Stimulated activated effector memory CD8-positive, alpha-beta T cell treated with anti-CD3 and anti-CD28 coated beads, Interleukin-12 subunit alpha, Interleukin-12 subunit beta, amount 100 ng/mL, for 72 hours (primary cell): ENCODE results near the gene MRPL47.
A peak's percentile ranks its signal among the peaks of the same experiment; 100 is the strongest.

ENCODE experiments used
- ATAC-seq: fragments of 150-1000 bp; cut with Tn5 transposase; 2 replicates; pipeline ENCODE4 v1.10.0; 2021
- DNase-seq, 2 donors: peaks; one replicate each; pipeline ENCODE4 v3.0.0; 2021 to 2022; ENCODE audit warnings: low spot score in 2 of 2
- H3K27ac Mint-ChIP-seq: one replicate; pipeline ENCODE4 v1.8.0; 2022; ENCODE audit warnings: mild to moderate bottlenecking, mixed read lengths
- H3K36me3 Mint-ChIP-seq: one replicate; pipeline ENCODE4 v1.8.0; 2022; ENCODE audit warnings: mild to moderate bottlenecking, mixed read lengths
- H3K4me1 Mint-ChIP-seq: one replicate; pipeline ENCODE4 v1.8.0; 2022; ENCODE audit warnings: mixed read lengths
- H3K4me3 Mint-ChIP-seq: one replicate; pipeline ENCODE4 v1.8.0; 2022; ENCODE audit warnings: mild to moderate bottlenecking, mixed read lengths
- H3K9me3 Mint-ChIP-seq: one replicate; pipeline ENCODE4 v1.8.0; 2022; ENCODE audit warnings: mixed read lengths

Gene MRPL47

DNA sequence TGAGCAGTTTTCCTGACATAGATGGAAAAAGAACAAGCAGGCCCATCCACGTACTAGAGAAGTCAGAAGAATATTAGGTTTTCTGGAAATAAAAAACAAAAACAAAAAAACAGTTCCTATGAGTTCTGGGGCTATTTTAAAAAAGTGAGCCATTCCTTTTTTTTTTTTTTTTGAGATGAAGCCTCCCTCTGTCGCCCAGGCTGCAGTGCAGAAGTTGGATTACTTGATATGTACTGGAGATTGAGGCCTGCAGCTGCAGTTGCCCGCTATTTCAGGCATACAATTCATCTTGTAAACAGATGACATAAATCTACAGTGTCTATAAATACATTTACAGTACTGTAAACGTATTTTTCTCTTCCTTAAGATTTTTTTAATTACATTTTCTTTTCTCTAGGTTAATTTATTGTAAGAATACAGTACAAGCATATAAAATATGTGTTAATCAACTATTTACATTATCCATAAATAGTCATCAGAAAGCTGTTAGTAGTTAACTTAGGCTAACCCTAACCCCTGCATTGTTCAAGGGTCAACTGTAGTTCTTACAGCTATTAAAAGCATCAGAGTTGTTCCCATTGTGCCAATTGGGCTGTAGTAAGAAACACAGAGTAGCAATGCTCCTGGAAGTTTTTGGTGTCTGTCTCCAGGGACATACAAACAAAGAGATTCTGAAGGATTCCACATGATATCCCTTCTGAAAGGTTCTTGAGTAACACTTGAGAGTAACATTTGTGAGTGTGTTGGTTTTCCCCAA lies 52.9 kb downstream of the MRPL47 start:
- no peak for ATAC-seq
- H3K27ac Mint-ChIP-seq: no peak overlapping the region
- H3K4me3 Mint-ChIP-seq: no peak overlapping the region
- H3K4me1 Mint-ChIP-seq: no peaks in the 10 kb centered on the region
- no peaks in the 10 kb centered on the region for H3K9me3 Mint-ChIP-seq
- no peak for DNase-seq
- H3K36me3 Mint-ChIP-seq: no peaks in the 10 kb centered on the region

DNA sequence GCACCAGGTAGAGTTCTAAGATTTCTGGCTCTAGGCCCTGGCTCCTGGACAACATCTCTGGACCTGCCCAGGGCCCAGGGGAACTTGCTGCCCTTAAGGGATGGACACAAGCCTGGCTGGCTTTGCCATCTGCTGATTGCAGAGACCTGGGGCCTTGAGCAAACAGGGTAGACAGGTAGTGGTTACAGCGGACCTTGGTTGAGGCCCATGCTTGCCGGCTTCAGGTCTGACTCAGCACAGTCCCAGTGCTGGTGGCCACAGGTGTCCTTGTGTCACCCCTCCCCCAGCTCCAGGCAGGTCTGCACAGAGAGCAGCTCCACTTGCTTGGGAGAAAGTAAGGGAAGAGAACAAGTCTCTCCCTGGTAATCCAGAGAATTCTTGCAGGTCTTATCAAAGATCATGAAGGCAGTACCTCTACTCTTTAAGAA lies 57.6 kb downstream of the MRPL47 start:
- no peak overlapping the region for H3K27ac Mint-ChIP-seq
- no peaks in the 10 kb centered on the region for H3K4me1 Mint-ChIP-seq
- H3K36me3 Mint-ChIP-seq: no peaks in the 10 kb centered on the region
- H3K4me3 Mint-ChIP-seq: no peak overlapping the region
- ATAC-seq: peak; percentile 20
- no peaks in the 10 kb centered on the region for H3K9me3 Mint-ChIP-seq
- no peak for DNase-seq

DNA sequence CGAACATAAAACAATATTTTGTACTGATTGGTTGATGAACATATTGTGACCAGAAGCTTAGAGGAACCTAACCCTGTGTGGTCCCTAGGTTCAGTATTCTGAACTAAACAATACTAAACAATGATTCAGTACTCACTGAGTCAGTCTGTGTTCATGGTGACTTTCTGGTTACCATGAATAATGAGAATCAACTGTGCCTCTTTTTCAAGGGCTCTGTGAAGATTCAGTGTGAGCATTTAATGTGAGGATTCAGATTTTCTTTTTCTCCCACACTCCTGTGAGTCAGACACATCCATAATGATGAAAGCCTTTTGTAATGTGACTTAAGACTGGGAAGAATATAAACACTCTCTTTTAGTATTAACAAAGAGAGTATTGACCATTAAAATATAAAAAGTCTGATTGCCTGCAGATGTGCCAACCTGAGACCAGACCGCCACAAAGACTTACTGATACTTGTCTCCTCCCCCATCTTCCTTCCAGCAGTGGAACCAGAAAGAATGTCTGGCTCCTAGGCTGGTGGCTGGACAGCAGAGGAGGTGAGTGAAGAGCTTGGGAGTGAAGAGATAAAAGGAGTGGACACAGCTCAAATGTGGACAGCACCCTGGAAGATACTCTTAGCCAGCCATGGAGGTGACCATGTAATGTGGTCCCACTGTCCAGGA lies 59.3 kb downstream of the MRPL47 start:
- DNase-seq (no peak), ATAC-seq (peak; percentile 88)
- H3K4me3 Mint-ChIP-seq: no peak overlapping the region
- no peaks in the 10 kb centered on the region for H3K36me3 Mint-ChIP-seq
- H3K27ac Mint-ChIP-seq: no peak overlapping the region
- no peaks in the 10 kb centered on the region for H3K9me3 Mint-ChIP-seq
- no peaks in the 10 kb centered on the region for H3K4me1 Mint-ChIP-seq

DNA sequence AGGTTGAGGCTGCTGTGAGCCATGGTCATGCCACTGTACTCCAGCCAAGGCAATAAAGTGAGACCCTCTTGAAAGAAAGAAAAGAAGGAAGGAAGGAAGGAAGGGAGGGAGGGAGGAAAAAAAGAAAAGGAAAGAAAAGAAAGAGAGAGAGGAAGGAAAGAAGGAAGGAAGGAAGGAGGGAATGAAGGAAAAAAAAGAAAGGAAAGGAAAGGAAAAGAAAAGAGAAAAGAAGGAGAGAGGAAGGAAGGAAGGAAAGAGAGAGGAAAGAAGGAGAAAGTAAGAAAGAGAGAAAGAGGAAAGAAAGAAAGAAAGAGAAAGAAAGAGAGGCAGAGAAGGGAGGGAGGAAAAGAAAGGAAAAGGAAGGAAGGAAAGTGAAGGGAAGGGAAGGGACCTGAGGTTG lies 62.1 kb downstream of the MRPL47 start:
- H3K36me3 Mint-ChIP-seq: no peaks in the 10 kb centered on the region
- no peak overlapping the region for H3K27ac Mint-ChIP-seq
- H3K4me3 Mint-ChIP-seq: no peak overlapping the region
- H3K9me3 Mint-ChIP-seq: no peaks in the 10 kb centered on the region
- no peaks in the 10 kb centered on the region for H3K4me1 Mint-ChIP-seq
- ATAC-seq: no peak
- no peak for DNase-seq

DNA sequence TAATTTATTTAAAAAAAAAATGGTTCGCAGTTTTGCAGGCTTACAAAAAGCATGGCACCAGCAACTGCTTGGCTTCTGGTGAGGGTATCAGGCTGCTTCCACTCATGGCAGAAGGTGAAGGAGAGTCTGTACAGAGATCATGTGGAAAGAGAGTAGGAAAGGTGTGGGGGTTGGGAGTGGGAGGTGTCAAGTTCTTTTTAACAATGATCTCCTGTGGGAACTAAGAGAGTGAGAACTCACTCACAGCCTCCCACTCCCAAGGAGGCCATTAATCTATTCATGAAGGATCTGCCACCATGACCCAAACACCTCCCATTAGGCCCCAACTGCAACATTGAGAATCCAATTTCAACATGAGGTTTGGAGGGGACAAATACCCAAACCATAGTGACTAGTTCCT lies 62.8 kb downstream of the MRPL47 start:
- no peaks in the 10 kb centered on the region for H3K9me3 Mint-ChIP-seq
- no peaks in the 10 kb centered on the region for H3K36me3 Mint-ChIP-seq
- H3K4me1 Mint-ChIP-seq: no peaks in the 10 kb centered on the region
- H3K27ac Mint-ChIP-seq: no peak overlapping the region
- no peak overlapping the region for H3K4me3 Mint-ChIP-seq
- DNase-seq (no peak), ATAC-seq (no peak)

DNA sequence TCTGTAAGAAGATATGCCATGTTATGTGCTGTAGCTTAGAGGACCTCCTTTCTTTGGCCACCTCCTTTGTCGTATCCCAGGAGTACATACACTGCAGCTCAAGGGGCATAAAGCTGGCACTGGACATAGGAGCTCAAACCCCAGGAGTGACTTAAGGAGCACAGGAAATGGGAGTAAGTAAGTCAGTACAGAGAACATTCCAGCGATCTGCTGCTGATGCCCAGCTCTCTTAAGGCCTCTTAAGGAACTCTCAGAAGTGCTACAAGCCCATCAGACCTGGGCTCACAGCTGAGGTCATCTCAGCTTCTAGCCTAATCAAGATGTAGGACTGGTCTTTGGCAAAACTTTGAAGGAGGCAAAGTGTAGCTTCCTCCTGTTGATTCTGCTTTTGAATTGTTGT lies 63.3 kb downstream of the MRPL47 start:
- Mint-ChIP-seq H3K4me3 (no peak overlapping the region), H3K4me1 (no peaks in the 10 kb centered on the region), H3K27ac (no peak overlapping the region), H3K36me3 (no peaks in the 10 kb centered on the region), H3K9me3 (no peaks in the 10 kb centered on the region)
- DNase-seq (no peak), ATAC-seq (no peak)
